ENCODE measurements around the gene SIGLEC7. TPM values are rescaled to one million over a fixed set of nuclear protein-coding genes. Genes with fewer than 3 reads are reported as not detected.

The SIGLEC7 gene
- not detected in 2 replicates for total RNA-seq (2014; rRNA removed; shearing (Covaris generic))

DNA sequence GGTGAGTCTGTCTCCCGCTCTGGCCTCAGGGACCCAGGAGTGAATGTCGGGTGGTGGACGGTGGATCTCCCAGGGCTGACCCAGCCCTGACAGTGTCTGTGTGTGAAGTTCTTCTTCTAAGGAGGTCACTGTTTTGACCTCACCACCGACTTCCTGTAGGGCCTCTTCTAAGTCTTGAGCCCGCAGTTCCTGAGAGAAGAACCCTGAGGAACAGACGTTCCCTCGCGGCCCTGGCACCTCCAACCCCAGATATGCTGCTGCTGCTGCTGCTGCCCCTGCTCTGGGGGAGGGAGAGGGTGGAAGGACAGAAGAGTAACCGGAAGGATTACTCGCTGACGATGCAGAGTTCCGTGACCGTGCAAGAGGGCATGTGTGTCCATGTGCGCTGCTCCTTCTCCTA lies at the start of gene SIGLEC7:
Gene SIGLEC7, plus strand, starts transcription at position 183 of the 400 bp plus-strand sequence. Its CDS starts 69 bp downstream, at position 252.
- no peak for DNase-seq (ENCODE audit: low read depth)

- DNase-seq (ENCODE audit: low read depth): no peak
Measured at GRCh38 chr19:51093101-51093500, 49.0 kb upstream of the SIGLEC7 start.

- DNase-seq (ENCODE audit: low read depth): peak; percentile 45
Measured at GRCh38 chr19:51093510-51094345, 48.4 kb upstream of the SIGLEC7 start.

DNA sequence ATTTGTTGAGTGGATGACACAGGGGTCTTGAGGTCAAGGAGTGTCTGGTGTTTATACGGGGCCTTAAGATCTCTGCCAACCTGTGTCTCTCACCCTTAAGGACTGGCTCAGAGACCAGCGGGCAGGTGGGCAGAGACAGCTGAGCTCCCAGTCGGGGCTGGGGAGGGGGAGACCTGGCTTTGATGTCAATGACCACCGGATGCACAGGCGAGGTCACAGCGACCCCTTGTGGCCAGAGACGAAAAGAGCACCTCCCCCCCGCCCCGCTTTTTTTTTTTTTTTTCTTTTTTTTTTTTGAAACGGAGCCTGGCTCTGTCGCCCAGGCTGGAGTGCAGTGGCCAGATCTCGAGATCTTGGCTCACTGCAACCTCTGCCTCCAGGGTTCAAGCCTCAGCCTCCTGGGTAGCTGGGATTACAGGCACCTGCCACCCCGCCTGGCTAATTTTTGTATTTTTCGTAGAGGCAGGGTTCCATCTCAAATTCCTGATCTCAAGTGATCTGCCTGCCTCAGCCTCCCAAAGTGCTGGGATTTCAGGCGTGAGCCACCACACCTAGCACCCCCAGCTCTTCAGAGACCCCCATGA lies 47.3 kb upstream of the SIGLEC7 start:
- peak; percentile 47 for DNase-seq (ENCODE audit: low read depth)

DNA sequence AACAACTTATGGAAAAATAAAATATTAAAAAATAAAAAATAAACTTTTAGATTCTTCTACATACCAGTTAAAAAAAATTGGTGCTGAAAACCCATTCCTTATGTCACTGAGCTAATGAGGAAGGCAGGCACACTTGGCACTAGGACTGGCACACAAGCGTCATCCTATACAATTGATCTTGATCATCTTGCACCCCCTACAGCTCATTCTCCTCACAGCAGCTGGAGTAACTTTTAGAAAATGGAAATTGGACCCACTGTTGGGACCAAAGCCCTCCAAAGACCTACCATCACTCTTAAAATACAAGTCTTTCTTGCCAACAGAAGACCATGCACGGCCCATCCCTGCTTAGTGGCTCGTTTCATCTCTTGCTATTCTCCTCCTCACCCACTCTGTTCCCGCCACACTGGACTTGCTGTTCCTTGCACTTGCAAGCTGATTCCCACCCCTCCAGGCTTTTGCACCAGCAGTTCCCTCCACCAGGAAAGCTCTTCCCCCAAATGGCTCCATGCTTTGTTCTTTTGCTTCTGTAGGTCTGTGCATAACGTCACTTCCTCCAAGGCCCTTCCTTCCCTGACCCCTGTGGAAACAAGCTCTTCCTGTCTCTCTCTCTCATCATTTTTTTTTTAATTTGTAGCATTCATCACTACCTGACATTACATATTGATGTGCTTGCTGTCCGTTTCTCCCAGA lies 45.5 kb upstream of the SIGLEC7 start:
- DNase-seq (ENCODE audit: low read depth): no peak

GRCh38 chr19:51097166-51097738 lies 44.8 kb upstream of the SIGLEC7 start:
- peak; percentile 63 for DNase-seq (ENCODE audit: low read depth)

- no peak for DNase-seq (ENCODE audit: low read depth)
Measured at GRCh38 chr19:51097796-51098195, 44.3 kb upstream of the SIGLEC7 start.

DNA sequence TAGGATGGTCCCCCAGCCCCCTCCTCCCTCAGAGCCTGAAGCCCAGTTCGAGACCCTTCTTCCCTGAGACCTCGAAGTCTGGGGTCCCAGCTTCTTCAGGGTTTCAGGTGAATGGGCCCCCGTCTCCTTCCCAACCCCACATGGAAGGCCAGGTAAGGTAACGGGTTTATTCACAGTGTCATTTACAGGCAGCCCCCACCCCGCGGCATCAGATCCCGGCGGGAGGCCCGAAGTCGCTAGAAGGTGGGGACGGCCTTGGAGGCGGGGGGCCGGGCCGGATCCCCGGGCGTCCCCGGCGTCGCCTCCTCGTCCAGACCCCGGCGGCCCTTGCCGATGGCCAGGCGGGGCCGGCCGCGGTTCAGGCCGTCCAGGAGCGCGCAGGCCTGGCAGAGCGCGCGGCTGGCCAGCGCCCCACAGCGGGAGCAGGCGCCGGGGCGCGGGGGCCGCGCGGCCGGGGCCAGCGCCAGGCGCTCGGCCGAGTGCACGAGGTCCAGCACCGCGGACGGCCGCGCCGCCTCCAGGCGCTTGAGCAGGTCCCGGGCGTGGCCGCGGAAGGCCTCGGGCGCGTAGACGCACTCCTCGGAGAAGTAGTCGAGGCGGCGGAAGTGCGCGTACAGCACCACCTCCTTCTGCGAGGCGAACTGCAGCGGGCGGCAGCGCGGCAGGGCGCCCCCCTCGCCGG lies 43.6 kb upstream of the SIGLEC7 start:
- DNase-seq (ENCODE audit: low read depth): no peak

DNA sequence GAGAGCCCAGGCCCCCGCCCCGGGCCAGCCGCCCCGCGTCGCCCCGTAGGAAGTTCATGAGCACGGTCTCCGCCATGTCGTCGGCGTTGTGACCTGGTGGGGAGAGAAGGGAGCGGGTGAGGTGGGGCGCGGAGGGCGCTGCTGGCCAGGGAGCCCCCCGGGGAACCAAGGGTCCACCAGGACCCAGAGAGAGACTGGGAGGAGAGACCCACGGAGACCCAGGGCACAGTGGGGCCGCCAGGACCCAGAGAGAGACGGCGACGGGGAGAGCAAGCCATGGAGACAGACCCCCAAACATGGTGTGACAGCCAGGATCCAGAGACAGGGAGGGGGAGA lies 43.1 kb upstream of the SIGLEC7 start:
- DNase-seq (ENCODE audit: low read depth): no peak

- DNase-seq (ENCODE audit: low read depth): no peak
Measured at GRCh38 chr19:51100601-51101000, 41.5 kb upstream of the SIGLEC7 start.

- no peak for DNase-seq (ENCODE audit: low read depth)
Measured at GRCh38 chr19:51101171-51101865, 40.8 kb upstream of the SIGLEC7 start.

DNA sequence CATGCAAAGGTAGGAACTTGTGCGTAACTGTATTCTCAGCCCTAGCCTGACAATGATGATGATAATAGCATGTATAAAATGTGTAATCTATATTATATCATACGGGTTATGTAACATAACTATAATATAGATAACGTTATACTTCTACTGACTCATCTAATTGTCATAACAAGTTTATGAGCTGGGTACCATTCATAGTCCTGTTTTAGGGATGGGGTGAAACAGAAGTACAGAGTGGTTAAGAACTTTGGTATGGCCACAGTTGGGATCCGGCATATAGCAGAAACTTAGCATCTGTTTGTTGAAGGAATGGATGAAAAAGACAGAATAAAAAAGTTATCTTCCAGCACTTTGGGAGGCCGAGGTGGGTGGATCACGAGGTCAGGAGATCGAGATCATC lies 39.1 kb upstream of the SIGLEC7 start:
- DNase-seq (ENCODE audit: low read depth): no peak

DNA sequence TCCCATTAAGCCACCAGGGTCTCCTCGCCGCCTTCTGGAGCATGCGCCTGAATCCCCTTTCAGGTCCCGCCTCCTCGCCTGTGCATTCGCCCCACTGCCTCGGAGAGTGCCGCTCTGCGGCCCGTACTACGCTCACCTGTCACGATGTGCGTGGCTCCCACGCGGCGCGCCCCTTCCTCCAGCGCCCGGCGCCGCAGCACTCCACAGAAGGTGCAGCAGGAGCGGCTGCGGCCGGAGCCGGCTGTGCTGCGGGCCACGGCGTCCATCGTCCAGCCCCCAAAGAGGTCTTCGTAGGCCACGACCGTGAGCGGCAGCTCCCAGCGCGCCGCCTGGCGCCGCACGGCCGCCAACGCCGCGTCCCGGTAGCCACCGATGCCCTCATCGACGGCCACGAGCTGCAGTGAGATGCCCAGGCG lies 38.2 kb upstream of the SIGLEC7 start:
- DNase-seq (ENCODE audit: low read depth): no peak

- DNase-seq (ENCODE audit: low read depth): peak; percentile 68
Measured at GRCh38 chr19:51107406-51108065, 34.6 kb upstream of the SIGLEC7 start.

DNA sequence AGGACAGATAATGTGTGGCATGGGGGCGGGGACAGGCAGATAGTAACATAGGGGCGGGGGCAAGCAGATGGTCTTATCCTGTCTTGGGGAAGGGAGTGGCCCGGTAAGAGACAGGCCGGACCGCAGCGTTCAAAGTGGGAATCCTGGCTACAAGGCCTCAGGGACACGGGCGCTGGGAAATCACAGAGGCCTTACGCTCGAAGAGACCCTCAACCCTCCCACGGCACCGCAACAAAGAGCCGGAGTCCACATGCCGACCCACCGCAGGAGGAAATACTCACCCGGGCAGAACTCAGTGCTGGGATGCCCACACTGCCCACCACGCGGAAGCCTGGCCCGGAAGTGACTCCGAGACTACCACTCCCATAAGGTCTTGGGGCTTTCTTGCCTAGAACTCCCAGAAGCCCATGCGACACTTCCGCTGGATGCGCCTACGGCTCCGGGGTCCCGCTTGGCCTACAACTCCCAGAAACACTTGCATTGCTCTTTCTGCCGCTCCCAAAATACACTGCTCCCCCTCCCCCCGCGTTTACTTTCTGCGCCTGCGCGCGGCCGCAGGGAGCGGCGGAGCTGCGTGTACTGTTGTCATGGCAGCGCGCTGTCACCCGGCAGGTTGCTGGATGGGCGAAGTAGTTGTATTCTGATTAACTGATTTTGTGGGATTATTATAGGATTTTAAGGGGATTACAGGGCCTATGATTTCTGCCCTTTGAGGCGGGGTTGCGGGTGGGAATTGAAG lies 33.9 kb upstream of the SIGLEC7 start, which contains the start of gene CTU1:
Gene CTU1, minus strand, starts transcription at position 344 of the 739 bp plus-strand sequence. CDS start 3,840 bp downstream, outside the sequence.
- DNase-seq (ENCODE audit: low read depth): peak; percentile 99

DNA sequence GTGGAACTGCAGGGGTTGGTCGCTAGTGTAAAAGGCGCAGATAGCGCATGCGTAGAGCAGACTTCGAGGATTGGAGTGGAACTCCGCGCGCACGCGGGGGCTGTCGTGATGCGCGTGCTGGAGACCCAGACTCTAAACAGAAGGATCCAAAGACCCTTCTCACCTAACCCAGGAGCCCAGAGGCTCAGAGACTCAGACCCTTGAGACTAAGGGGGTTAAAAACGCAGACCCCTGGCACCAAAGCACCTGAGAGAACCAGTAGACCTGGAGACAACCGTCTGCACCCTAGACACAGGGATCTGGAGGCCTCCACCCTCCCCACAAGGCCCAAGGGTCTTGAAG lies 33.3 kb upstream of the SIGLEC7 start:
- no peak for DNase-seq (ENCODE audit: low read depth)

- no peak for DNase-seq (ENCODE audit: low read depth)
Measured at GRCh38 chr19:51110666-51110971, 31.5 kb upstream of the SIGLEC7 start.

- DNase-seq (ENCODE audit: low read depth): peak; percentile 46
Measured at GRCh38 chr19:51111606-51112005, 30.5 kb upstream of the SIGLEC7 start.

GRCh38 chr19:51114087-51114729 lies 27.9 kb upstream of the SIGLEC7 start:
- DNase-seq (ENCODE audit: low read depth): no peak

Data from Daoy (cell line).